Omental fat pad (tissue), 4 donors: ENCODE results near the gene DOLK. TPM values are rescaled to one million over a fixed set of nuclear protein-coding genes. Genes with fewer than 3 reads are reported as not detected.
A peak's percentile ranks its signal among the peaks of the same experiment; 100 is the strongest.

Source experiments
- ATAC-seq: fragments of 150-250 bp; one replicate; pipeline ENCODE4 v1.9.1; 2016; ENCODE audit warnings: mild to moderate bottlenecking, moderate library complexity; ENCODE audit not compliant: low FRiP score
- DNase-seq: peaks from one replicate; pipeline ENCODE4 v3.0.0-alpha.2; 2019; ENCODE audit warnings: low spot score
- total RNA-seq, 4 donors: library from RNA; depleted of rRNA; stranded (reverse); fragments of >200 nt; gene quantifications; one replicate each; pipeline ENCODE4 v1.1.0, GENCODE V29; 2016
- TF ChIP-seq, protein P1 (sequence below), 3 donors: fragments of 450-650 bp; IDR thresholded peaks; one replicate each; pipeline ENCODE4 v1.5.1; 2016 to 2017; ENCODE audit warnings: antibody characterized with exemption in 3 of 3, mild to moderate bottlenecking in 3 of 3, moderate library complexity in 2 of 3

DOLK gene
- total RNA-seq, result 10 to 100 TPM; 13.3 to 23.2 (median 17.7) TPM

DNA sequence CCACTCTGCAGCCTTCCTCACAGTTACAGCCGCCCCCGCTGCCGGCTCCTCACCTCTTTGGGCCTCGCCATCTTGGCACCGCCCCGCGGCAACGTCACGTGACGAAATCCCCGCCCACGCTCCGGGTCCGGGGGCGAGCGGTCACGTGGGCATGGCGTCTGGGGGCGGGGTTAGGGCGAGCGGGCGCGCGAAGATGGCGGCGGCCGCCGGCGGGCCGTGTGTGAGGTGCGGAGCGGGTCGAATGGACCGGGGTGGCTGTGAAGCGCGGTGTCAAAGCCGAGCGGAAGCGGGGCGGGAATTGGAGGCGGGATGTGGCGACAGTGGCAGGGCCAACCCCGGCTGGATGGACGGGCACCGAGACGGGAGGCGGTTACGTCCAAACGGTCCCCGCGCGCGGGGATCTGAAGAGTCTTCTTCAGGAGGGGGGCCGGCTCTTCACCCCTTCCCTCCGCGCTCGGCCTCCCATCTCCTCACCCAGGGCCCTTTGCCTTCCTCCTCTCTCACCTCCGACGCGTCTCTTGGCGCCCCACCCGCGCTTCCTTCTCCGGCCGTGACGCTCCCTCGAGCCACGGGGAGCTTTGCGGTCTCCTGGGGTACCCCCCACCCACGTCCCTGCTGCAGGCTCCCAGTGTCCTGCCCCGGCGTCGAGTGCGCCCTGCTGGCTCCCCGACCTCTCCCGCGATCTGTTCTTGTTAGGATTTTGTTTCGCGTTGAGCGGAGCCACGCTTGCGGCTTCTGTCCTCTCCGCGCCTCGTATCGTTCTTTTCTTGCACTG, at the start of gene DOLK, which contains the start of gene NUP188:
TSS of gene DOLK (minus strand) at position 77 of the 775 bp plus-strand sequence. CDS start 300 bp downstream, outside the sequence.
TSS of gene NUP188 (plus strand) at position 173 of the 775 bp plus-strand sequence. CDS start at position 194, 21 bp downstream.
- ATAC-seq (peak; percentile 84), DNase-seq (peak; percentile 98)
- TF ChIP-seq, protein P1, sequence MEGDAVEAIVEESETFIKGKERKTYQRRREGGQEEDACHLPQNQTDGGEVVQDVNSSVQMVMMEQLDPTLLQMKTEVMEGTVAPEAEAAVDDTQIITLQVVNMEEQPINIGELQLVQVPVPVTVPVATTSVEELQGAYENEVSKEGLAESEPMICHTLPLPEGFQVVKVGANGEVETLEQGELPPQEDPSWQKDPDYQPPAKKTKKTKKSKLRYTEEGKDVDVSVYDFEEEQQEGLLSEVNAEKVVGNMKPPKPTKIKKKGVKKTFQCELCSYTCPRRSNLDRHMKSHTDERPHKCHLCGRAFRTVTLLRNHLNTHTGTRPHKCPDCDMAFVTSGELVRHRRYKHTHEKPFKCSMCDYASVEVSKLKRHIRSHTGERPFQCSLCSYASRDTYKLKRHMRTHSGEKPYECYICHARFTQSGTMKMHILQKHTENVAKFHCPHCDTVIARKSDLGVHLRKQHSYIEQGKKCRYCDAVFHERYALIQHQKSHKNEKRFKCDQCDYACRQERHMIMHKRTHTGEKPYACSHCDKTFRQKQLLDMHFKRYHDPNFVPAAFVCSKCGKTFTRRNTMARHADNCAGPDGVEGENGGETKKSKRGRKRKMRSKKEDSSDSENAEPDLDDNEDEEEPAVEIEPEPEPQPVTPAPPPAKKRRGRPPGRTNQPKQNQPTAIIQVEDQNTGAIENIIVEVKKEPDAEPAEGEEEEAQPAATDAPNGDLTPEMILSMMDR (IDR thresholded peaks at IDR 0.05), result peak in 1 of 3 donors; percentile 20

- ATAC-seq (no peak), DNase-seq (no peak)
- TF ChIP-seq, protein P1 (IDR thresholded peaks at IDR 0.05), result no peak
These were observed 48.4 kb upstream of the DOLK start for GRCh38 chr9:128995791-128996190.

DNA sequence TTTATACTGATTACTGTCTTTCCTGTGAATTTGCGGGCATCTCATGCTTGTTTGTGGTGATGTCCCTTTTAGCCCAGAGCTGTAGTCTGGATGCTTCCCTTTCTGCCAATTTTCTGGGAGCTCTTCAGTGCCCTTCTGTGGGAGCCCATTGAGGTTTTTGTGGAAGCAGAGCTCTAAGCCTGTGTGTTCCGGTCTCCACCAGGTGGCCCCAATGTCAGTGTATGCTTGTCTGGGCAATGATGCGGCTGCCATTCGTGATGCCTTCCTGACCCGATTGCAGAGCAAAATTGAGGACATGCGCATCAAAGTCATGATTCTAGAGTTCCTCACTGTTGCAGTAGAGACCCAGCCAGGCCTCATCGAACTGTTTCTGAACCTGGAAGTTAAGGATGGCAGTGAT, 45.6 kb upstream of the DOLK start:
- DNase-seq (no peak), ATAC-seq (no peak)
- TF ChIP-seq, protein P1 (IDR thresholded peaks at IDR 0.05), result no peak

DNA sequence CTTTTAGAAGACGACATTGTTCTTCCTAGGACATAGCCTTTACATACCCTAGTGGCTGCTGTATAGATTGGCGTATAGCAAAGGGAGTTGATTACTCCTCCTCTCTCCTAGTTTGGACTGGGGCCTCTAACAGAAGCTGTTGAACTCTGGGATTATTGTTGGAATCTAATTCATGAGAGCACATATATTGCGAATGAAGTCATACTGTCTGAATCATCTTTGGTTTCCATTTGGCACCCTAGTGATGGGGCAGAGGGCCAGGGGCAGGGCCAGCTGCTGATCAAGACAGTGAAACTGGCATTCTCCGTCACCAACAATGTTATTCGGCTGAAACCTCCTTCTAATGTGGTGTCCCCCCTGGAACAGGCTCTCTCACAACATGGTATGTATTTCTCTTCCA, 40.4 kb upstream of the DOLK start:
- ATAC-seq (peak; percentile 65), DNase-seq (no peak)
- TF ChIP-seq, protein P1 (IDR thresholded peaks at IDR 0.05), result no peak

- TF ChIP-seq, protein P1 (IDR thresholded peaks at IDR 0.05), result no peak
- ATAC-seq, result no peak
- no peak for DNase-seq
These were observed 39.3 kb upstream of the DOLK start for GRCh38 chr9:128986671-128987070.

DNA sequence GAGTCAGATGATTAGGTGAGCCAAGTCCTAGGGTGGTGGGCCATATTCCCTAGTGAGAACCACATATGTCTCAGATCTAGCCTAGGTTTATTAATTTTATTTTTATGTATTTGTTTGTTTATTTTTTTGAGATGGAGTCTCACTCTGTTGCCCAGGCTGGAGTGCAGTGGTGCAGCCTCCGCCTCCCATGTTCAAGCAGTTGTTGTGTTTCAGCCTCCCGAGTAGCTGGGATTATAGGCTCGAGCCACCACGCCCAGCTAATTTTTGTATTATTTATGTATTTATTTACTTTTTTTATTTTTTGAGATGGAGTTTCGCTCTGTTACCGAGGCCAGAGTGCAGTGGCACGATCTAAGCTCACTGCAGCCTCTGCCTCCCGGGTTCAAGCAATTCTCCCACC, 36.1 kb upstream of the DOLK start:
- DNase-seq (no peak), ATAC-seq (no peak)
- TF ChIP-seq, protein P1 (IDR thresholded peaks at IDR 0.05), result no peak

GRCh38 chr9:128979111-128979510, 31.7 kb upstream of the DOLK start:
- TF ChIP-seq, protein P1 (IDR thresholded peaks at IDR 0.05), result no peak
- no peak for ATAC-seq

More at GRCh38 chr9:128979111-128979510, 31.7 kb upstream of the DOLK start:
- no peak for DNase-seq
